Measurements from ENCODE around the gene NRIP1.
"Not testable (repeated sequence)": the region's sequence is repeated elsewhere in the genome, so short reads cannot be mapped to it uniquely, and the experiment has no call there.

The NRIP1 gene

DNA sequence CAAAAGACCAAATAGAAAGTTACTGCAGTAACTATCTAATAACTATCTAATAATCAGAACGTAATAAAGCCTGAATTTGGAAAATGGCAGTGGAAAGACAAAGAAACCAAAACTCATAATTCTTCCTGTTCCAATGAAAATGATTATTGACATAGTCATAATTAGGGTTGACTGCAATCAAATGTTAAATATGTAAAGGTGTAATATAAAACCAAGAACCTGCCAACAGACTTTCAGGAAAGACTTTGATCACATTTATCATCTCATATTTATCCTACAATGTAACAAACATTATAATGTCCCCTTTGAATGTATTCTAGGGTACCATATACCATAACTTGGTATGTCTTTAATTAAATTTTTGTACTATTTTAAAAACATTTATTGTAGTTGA lies 26.9 kb downstream of the NRIP1 start:
- no peak for DNase-seq (ENCODE audit: low spot score)

DNA sequence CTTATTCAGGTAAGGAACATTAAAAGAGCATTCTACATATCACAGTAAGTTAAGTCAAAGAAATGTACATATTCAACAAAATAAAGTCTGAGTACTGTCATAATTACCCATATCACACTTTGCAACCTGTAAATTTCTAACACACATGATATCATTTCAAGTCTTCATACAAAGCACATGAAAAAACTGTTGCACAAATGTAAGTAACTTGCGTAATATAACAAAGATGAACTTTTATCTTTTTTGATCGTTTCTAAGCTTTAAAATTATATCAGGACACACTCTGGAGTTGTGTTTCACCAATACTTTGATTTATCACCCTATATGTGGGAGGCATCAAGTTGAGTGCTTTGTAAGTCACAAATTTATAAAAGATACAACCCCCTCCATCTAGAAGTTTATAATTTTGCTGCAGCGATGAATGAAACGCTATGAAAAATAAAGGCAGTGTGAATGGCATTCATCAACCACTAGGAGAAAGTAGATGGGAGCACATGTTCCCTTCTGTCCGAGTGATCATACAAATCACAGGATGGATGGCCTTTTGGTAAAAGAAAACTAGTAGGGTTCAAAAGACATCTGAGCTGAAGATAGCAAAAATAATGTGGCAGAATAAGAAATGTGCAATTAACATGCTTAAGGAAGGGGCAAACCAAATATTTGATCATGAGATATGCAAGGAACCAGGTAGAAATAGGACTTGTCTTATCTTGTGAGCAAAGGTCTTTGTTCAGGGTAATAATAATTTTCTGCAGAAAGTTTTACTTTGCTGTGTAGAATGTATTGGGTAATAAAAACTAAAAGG lies 27.5 kb downstream of the NRIP1 start:
- DNase-seq (ENCODE audit: low spot score), result no peak

DNA sequence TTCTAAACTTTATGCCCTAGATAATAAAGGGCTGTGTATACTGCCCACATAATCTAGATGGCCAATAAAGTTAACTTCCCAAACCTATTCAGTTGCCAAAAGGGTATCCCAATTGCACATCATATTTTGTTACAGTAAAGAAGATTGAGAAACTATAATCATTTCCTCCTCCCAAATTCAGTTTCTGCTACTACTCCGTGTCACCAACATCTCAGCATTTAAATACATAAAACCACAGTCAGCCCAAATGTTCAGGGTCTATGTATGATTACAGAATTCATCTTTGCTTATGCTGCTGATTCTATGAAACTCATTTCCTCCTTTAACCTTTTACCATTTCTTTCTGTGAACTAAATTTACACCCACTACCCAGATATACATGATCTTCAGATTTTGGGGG lies 28.6 kb downstream of the NRIP1 start:
- DNase-seq (ENCODE audit: low spot score), result no peak

DNA sequence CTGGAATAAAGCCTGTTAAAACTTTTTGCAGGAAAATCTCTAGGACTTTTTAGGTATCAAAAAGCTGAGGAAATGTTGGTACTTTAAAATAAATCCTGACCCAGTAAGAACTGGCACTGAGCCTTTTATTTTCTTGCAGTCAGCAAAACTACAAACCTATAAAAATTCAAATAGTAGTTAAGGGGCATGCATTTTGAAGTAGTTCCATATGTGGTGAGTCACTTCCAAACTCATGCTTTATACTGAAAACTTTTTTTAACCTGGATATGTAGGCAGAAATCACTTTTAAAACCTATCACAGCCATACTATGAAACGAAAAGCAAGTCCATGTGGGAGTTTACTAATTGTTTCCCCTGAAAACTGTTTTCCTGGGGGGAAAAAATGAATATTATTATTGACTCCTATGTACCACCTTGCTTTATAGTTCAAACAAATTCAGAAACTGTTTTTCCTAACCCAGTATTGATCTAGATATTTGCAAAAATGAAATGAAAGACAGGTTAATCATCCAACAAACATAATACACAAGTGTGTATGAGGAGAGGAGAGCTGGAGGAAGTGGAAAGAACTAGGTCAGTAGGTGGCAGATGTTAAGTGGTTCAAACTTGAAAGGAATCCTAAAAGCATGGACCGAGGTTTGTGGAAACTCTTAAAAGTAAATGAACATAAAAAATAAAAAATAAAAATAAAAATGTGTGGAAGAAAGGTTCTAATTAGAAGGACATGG lies 30.5 kb downstream of the NRIP1 start:
- no peak for DNase-seq (ENCODE audit: low spot score)

DNA sequence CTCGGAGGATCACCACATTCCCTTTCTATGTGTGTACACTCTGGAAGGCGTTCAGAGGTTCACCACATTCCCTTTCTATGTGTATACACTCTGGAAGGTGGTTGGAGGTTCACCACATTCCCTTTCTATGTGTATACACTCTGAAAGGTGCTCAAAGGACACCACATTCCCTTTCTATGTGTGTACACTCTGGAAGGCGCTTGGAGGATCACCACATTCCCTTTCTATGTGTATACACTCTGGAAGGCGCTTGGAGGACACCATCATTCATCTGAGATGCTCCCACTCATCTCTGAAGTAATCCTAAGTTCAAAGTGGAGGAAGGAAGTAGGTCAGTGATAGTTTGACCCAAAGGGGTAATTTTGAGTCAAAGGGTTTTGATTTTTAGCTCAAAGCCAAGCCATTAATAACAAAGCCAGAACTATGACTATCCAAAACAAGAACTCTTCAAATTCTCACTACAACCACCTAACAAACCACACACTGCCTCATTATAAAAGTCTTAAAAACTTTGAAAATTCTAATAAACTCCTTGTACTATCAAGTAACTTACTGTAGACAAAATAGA lies 32.9 kb downstream of the NRIP1 start:
- DNase-seq (ENCODE audit: low spot score), result no peak

DNA sequence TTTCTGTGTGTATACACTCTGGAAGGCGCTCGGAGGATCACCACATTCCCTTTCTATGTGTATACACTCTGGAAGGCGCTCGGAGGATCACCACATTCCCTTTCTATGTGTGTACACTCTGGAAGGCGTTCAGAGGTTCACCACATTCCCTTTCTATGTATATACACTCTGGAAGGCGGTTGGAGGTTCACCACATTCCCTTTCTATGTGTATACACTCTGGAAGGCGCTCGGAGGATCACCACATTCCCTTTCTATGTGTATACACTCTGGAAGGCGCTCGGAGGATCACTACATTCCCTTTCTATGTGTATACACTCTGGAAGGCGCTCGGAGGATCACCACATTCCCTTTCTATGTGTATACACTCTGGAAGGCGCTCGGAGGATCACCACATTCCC lies 33.4 kb downstream of the NRIP1 start:
- not testable (repeated sequence) for DNase-seq (ENCODE audit: low spot score)

DNA sequence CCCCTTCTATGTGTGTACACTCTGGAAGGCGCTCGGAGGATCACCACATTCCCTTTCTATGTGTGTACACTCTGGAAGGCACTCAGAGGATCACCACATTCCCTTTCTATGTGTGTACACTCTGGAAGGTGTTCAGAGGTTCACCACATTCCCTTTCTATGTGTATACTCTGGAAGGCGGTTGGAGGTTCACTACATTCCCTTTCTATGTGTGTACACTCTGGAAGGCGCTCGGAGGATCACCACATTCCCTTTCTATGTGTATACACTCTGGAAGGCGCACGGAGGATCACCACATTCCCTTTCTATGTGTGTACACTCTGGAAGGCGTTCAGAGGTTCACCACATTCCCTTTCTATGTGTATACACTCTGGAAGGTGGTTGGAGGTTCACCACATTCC lies 33.9 kb downstream of the NRIP1 start:
- DNase-seq (ENCODE audit: low spot score), result not testable (repeated sequence)

DNA sequence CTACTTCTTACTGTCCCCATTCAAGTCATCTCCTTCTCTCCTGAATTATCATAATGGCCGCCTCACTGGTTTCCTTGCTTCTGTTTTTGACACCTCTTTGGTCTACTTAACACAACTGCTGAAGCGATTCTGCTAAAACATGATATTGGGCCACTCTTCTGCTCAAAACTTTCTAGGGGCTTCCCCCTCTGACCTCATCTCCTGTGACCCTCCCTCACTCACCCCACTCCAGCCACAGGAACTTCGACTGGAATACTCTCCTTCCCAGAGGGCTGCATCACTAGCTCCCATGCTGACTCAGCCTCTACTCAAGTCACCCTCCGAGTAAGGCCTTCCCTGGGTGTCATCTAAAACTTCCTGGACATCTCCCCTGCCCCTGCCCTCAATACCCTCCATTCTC lies 35.7 kb downstream of the NRIP1 start:
- no peak for DNase-seq (ENCODE audit: low spot score)

DNA sequence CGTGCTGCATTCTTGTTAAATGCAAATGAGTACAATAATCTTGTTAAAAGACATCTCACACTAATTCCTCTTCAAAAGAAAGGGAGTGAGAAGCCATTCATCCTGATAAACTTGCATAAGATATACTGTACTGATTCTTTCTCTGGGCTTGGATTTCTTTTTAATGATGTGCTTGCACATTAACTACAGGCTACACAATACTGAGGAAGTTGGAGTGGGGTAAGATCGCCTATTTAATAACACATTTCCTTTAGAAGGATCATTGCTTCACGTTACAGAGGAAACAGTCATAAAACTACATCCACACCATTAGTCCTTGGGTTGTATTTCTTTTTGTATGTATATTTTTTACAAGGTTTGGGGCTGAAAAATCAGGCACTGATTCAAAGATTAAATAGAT lies 36.6 kb downstream of the NRIP1 start:
- DNase-seq (ENCODE audit: low spot score), result no peak

DNA sequence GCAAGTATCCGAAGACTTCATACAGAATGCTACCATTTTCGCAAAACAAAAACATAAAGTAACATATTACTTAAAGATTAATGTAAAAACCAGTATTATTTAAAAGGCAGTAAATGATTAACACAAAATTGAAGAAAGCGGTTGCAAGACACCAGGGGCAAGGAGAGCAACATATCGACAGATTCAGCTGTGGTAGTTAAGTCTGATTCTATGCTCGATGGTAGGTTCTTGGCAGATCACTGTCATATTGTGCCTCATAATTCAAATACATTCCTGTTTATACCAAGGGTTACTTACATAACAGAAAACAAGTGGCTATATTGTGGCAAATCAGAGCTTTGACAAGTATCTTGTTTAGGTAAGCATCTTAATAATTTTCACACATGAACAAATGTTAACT lies 37.7 kb downstream of the NRIP1 start:
- no peak for DNase-seq (ENCODE audit: low spot score)

DNA sequence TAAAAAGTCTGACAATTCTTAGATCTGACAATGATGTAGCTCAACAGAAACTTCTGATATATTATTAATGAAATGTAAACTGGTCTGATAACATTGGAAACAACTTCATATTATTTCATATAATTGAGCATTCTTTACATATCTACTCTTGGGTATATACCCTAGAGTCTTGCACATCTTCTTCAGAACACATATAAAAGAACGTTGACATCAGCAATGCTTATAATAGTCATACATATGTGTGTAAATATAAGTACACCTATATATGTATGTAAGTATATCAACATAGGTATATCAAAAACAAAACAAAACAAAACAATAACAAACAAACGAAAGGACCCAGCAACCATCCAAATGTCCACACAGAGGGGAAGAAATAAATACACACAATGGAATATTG lies 38.4 kb downstream of the NRIP1 start:
- no peak for DNase-seq (ENCODE audit: low spot score)

DNA sequence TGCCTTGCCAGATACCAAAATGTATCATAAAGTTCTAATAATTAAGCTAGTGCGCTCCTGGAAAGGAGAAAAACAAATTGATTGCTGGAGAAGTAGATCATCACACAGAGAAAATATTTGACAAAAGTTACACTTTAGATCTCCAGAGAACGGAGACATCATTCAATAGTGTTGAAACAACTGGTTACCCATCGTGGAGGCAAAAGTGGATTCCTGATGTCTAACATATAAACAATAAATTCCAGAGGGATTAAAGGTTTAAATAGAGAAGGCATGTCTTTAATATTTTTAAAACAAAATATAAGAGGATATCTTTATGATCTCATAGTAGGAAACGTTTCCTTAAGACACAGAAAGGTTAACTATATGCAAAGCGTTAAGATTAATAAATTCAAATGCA lies 41.0 kb downstream of the NRIP1 start:
- DNase-seq (ENCODE audit: low spot score), result no peak

DNA sequence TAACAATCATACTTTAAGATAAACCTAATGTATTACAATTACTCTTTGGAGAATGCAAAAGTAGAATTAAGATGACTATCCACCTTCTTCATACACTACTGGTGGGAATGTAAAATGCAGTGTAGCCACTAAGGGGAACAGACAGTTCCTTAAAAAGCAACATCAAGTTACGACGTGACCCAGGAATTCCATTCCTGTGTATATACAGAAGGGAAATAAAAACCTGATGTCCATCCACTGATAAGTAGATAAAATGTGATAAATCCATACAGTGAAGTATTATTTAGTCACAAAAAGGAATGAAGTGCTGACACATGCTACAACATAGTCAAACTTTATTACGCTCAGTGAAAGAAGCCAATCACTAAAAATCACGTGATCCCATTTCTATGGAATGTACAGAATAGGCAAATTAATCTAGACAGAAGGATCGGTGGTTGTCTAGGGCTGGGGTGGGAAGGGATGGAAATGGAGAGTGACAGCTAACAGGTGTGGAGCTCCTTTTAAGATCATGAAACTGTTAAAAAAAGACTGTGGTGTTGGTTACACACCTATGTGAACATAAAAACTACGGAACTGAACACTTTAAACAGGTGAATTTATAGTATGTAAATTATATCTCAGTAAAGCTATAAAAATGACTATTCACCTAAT lies 42.1 kb downstream of the NRIP1 start:
- DNase-seq (ENCODE audit: low spot score), result no peak

DNA sequence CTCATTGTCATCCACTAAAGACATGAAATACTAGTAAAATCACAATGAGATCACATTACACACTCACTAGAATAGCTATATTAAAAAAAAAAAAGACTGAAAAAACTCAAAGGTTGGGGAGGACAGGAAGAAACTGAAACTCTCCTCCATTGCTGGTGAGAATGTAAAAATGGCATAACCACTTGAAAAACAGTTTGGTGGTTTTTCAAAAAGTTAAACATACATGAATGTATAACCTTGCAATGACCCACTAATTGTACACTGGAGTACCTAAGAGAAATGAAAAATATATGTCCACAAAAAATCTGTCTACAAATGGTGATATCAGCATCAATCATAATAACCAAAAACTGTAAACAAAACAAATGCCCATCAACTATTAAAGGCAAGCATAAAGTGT lies 44.0 kb downstream of the NRIP1 start:
- DNase-seq (ENCODE audit: low spot score), result no peak

DNA sequence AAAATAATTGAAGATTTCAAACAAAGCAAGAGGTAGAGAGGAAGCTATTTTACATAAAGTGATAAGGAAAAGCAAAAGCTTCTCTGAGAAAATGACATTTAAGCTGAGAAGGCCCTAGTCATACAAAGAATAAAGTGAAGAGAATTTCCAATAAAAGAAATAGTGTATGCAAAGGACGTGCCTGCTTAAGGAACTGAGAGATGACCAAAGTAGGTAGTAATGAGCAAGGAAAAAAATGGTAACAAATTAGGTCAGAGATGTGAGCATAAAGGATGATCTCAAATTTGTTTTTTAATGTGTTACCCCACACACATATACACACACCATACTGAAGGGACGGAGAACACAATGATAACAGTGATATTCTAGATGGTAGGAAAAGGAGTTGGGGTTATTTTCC lies 46.4 kb downstream of the NRIP1 start:
- no peak for DNase-seq (ENCODE audit: low spot score)

DNA sequence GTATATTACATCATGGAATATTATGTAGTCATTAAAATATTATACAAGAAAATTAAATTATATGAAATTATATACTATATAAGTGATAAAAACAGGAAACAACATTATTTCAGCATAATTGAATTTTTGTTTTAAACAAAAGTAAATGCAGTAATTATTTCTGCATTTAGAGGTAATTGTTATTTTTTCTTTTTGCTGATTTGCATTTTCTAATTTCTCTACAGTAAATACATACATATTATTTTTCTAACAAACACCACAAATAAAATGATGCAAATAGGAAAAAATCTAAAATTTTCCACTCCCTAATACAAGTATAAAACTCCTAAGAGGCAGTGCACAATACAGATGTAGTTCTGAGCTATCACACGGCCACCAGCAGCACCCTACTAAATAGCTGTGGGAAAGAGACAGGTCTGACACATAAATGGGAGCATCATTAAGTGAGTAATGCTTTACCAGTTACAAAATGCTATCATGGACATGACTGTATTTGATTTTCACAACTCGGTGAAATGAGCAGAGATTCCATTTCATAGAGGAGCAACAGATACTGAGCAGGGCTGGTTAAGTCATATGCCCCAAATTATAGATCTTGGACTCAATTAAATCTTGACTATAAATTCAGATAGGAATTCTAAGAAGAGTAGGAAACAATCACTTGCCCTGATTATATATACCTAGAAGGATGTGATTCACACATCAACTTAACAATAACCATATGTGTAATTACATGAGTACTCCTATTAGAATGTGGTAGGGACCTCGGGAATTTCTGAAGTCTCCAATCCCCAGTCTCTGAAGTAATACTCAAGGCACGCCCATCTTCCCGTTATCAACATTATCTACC lies 49.0 kb downstream of the NRIP1 start:
- DNase-seq (ENCODE audit: low spot score), result no peak

DNA sequence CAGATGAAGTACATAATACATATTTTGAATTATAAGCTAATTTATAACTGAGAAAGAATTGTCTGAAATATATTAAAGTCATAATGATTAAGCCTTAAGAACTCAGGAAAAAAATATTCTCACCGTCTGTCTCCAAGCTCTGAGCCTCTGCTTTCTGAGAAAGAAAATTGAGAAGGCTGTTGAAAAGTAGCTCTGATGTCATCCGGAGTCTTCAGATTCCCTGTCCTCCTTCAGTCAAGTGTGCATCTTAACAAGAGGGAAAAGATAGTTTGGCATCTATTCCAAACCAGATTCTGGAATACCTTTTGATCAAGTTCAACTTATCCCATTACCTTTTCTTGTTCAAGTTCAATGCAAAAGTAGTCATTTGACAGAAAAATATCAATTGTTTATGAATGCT lies 50.6 kb downstream of the NRIP1 start:
- no peak for DNase-seq (ENCODE audit: low spot score)

DNA sequence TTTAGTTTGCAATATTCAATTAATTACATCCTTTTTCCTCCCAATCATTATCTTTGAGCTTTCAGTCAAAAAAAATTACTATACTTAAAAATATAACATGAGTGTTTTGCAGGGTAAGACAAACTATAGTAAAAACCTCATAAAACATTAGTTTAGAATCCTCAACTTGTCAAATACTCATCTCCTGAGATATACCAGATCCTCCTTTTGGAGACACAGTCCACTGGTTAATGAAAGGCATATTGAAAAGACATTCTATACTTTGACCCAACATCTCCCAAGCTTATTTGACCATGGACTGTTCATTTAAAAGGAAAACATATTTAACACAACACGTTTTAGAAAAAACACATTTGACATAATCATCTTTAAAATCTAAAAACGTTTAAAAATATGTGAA lies 52.8 kb downstream of the NRIP1 start:
- no peak for DNase-seq (ENCODE audit: low spot score)

DNA sequence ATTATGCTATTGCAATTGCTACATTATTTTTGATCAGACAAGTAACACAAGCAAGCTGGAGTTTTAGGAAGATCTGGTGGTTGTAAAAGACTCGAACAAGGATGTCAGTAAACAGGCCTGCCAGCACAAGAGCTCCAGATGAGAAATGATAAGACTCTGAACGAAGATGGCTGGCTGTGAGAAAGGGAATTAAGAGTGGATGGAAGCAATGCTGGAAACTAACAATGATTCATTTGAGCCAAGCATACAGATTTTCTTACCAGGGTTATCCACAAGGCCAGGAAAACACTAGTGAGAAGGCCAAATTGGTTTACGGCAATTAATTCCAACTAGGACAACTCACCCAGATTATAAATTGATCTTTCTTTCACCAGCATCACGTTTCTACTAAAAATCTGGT lies 54.2 kb downstream of the NRIP1 start:
- DNase-seq (ENCODE audit: low spot score), result no peak

DNA sequence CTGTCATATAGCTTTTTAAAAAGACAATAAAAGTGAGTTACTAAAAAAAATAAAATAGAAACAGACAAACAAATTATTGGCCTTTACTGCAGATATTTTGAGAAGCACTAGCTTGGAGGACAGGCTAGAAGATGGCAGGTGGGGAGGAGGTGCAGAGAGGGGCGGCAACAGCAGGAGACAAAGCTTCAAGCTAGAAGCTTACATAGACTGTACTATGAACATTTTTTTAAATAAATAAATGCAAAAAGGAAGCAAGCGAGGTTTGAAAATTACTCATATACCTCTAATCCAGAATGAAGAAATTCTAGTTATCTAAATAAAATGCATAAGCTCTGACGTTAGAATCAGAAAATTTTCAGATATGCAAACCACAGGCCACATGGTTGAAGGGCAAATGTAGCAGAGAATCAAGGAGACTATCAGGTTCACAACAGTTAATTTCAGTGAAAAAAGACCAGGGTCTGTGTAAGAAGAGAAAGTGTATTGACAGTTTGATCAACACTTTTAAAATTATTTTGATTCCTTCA lies 54.9 kb downstream of the NRIP1 start:
- DNase-seq (ENCODE audit: low spot score), result no peak

DNA sequence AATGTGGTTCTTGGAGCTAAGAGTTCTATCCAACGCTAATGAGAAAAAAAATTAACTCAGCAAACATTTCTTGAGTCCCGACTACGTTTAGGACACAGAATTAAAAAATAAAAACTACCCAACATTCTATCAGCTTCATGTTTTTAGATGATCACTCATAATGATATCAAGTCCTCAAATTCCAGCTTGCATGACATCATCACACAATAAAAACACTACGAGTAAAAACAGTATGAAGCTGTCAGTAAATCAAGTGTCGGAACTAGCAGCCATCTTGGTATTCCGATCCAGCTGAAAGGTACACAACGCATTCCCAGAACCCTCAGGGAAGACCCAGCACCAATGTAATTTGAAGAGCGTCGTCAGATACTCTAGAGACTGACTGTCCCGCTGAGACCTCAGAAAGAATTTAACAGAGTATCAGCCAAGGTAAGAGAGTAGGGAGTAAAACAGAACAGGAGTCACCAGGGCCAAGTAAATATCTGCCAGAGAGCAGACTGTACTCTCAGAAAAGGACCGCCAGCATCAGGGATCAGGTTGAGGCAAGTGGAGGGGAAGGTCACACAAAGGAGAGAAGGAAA lies 57.0 kb downstream of the NRIP1 start:
- DNase-seq (ENCODE audit: low spot score), result no peak
